ENCODE measurements around the gene UIMC1.
A peak's percentile ranks its signal among the peaks of the same experiment; 100 is the strongest.

Gene UIMC1

GRCh38 chr5:176886336-176887251 lies 120.0 kb downstream of the UIMC1 start:
- Histone ChIP-seq H3K27ac (ENCODE audit: extremely low read depth, low read depth, low read length) (no peak overlapping the region), H3K36me3 (ENCODE audit: control insufficient read depth in 2 of 2, insufficient read depth in 1 of 2, low read length in 2 of 2) (no peaks in the 10 kb centered on the region), H3K4me3 (ENCODE audit: low read depth, low read length) (no peak overlapping the region), H3K9me3 (ENCODE audit: control insufficient read depth, insufficient read depth, low read depth, low read length) (no peaks in the 10 kb centered on the region), H3K4me1 (ENCODE audit: control insufficient read depth, insufficient read depth, low read length) (no peaks in the 10 kb centered on the region)
- TF ChIP-seq EGR2 (tag by site-specific recombination; IDR thresholded peaks at IDR 0.05; ENCODE audit: low read depth) (peak; percentile 23; the same call in 1 of the 2 replicates), PRDM1 (tag by site-specific recombination; IDR thresholded peaks at IDR 0.05) (no peak), ZFHX2 (tag by site-specific recombination; conservative IDR thresholded peaks at IDR 0.05) (0 out of 2 replicates have a peak, but pooled peaks have one; percentile 25)
- ChIA-PET CTCF (interaction anchor here (0.6 to 1.5 kb wide), 4 partner anchors 9 to 228 kb away, joined by 3 to 4 read pairs (median 3); no protein-coding TSS in a partner anchor), POLR2A (no interaction called here)

GRCh38 chr5:176884571-176884890 lies 122.0 kb downstream of the UIMC1 start:
- Histone ChIP-seq H3K27ac (ENCODE audit: extremely low read depth, low read depth, low read length) (no peak overlapping the region), H3K4me3 (ENCODE audit: low read depth, low read length) (no peak overlapping the region), H3K9me3 (ENCODE audit: control insufficient read depth, insufficient read depth, low read depth, low read length) (no peaks in the 10 kb centered on the region), H3K4me1 (ENCODE audit: control insufficient read depth, insufficient read depth, low read length) (no peaks in the 10 kb centered on the region), H3K36me3 (ENCODE audit: control insufficient read depth in 2 of 2, insufficient read depth in 1 of 2, low read length in 2 of 2) (no peaks in the 10 kb centered on the region)
- no peak for TF ChIP-seq KLF10 (tag by site-specific recombination; IDR thresholded peaks at IDR 0.05)
- no peak for TF ChIP-seq ZBTB49 (tag by site-specific recombination; IDR thresholded peaks at IDR 0.05; ENCODE audit: low read depth)
- no peak for TF ChIP-seq KLF1 (tag by site-specific recombination; IDR thresholded peaks at IDR 0.05)
- no peak for TF ChIP-seq ZNF645 (tag by site-specific recombination; IDR thresholded peaks at IDR 0.05)
- TF ChIP-seq ZNF112 (tag by site-specific recombination; IDR thresholded peaks at IDR 0.05): no peak
- POLR2A ChIA-PET: no interaction called here
- CTCF ChIA-PET: no interaction called here

GRCh38 chr5:176883700-176884570 lies 122.6 kb downstream of the UIMC1 start:
- Histone ChIP-seq H3K9me3 (ENCODE audit: control insufficient read depth, insufficient read depth, low read depth, low read length) (no peaks in the 10 kb centered on the region), H3K4me3 (ENCODE audit: low read depth, low read length) (no peak overlapping the region), H3K36me3 (ENCODE audit: control insufficient read depth in 2 of 2, insufficient read depth in 1 of 2, low read length in 2 of 2) (no peaks in the 10 kb centered on the region), H3K27ac (ENCODE audit: extremely low read depth, low read depth, low read length) (no peak overlapping the region), H3K4me1 (ENCODE audit: control insufficient read depth, insufficient read depth, low read length) (no peaks in the 10 kb centered on the region)
- ChIA-PET POLR2A (no interaction called here), CTCF (no interaction called here)
- TF ChIP-seq ZFP37 (tag by site-specific recombination; IDR thresholded peaks at IDR 0.05): no peak
- no peak for TF ChIP-seq ZBTB26 (tag by site-specific recombination; optimal IDR thresholded peaks at IDR 0.05)
- no peak for TF ChIP-seq ZNF26 (tag by site-specific recombination; IDR thresholded peaks at IDR 0.05)
- TF ChIP-seq ZNF501 (tag by site-specific recombination; IDR thresholded peaks at IDR 0.05): no peak
- TF ChIP-seq ZNF610 (tag by site-specific recombination; IDR thresholded peaks at IDR 0.05; ENCODE audit: borderline replicate concordance): no peak
- no peak for TF ChIP-seq ZNF148 (tag by site-specific recombination; IDR thresholded peaks at IDR 0.05; ENCODE audit: borderline replicate concordance)
- no peak for TF ChIP-seq ZBTB7A (tag by site-specific recombination; IDR thresholded peaks at IDR 0.05; ENCODE audit: low read depth)
- no peak for TF ChIP-seq ZNF561 (tag by site-specific recombination; IDR thresholded peaks at IDR 0.05; ENCODE audit: borderline replicate concordance)
- TF ChIP-seq ZNF596 (tag by site-specific recombination; IDR thresholded peaks at IDR 0.05): no peak
- TF ChIP-seq ZNF513 (tag by site-specific recombination; IDR thresholded peaks at IDR 0.05): no peak

Data from HEK293 (cell line).